K562 (cell line): ENCODE data around the gene HIVEP3. TPM values are rescaled to one million over a fixed set of nuclear protein-coding genes. Genes with fewer than 3 reads are reported as not detected.

Source experiments
- ATAC-seq: fragments of 200-7000 bp; cut with Tn5 transposase; 3 replicates; pipeline ENCODE4 v1.9.1; 2020; ENCODE audit warnings: moderate library complexity
- BruUV-seq: library from RNA; stranded (reverse); fragments of 400-500 nt; replicated peaks from 2 replicates; lab custom pipeline; 2021; lab: Mats Ljungman, UMichigan
- CTCF ChIA-PET: fragments of 300-600 bp; formaldehyde crosslinking; extraction: SDS; loops from one replicate; lab custom pipeline; 2021; ENCODE audit warnings: low intra/inter-chr PET ratio; lab: Yijun Ruan, JAX
- POLR2A ChIA-PET: fragments of 300-600, 350-650 bp; sonication (Branson Sonifier 250); formaldehyde crosslinking; extraction: SDS; loops from one replicate; lab custom pipeline; 2021; ENCODE audit warnings: antibody characterized with exemption, inconsistent platforms; lab: Yijun Ruan, JAX
- DNase-seq, 4 experiments: peaks; one replicate each; pipeline versions ENCODE4 v3.0.0 to v3.0.0-alpha.2; 2011 to 2018; ENCODE audit warnings: low spot score in 3 of 4, mixed read lengths in 3 of 4; ENCODE audit errors: extremely low read depth in 1 of 4
- FAIRE-seq: peaks from 2 replicates; lab custom pipeline; 2011; peaks lifted over from hg19 to GRCh38; lab: Jason Lieb, UNC
- H2AFZ ChIP-seq: 2 replicates; pipeline ENCODE4 v1.6.0; 2011; ENCODE audit warnings: low read depth, low read length, control low read depth, inconsistent platforms
- H3K27ac ChIP-seq: fragments of 200-600 bp; 3 replicates; pipeline ENCODE4 v1.8.0; 2011; ENCODE audit warnings: low read depth, mild to moderate bottlenecking, control low read depth, inconsistent platforms, low read length, moderate library complexity, mixed read lengths; ENCODE audit errors: extremely low read depth
- H3K27me3 ChIP-seq, 2 experiments: fragments of 300-600 bp in 1 of 2; 2 replicates in 1 of 2; 3 replicates in 1 of 2; pipeline versions ENCODE4 v1.6.0 to v1.8.0; 2011; ENCODE audit warnings: inconsistent platforms in 2 of 2, low read length in 2 of 2, mild to moderate bottlenecking in 1 of 2, mixed read lengths in 1 of 2, moderate library complexity in 1 of 2; ENCODE audit not compliant: control insufficient read depth in 2 of 2, insufficient read depth in 2 of 2
- H3K36me3 ChIP-seq: fragments of 300-600 bp; 3 replicates; pipeline ENCODE4 v1.8.0; 2011; ENCODE audit warnings: mild to moderate bottlenecking, low read length, inconsistent platforms; ENCODE audit not compliant: control insufficient read depth, insufficient read depth
- H3K4me1 ChIP-seq, 2 experiments: fragments of 200-600 bp in 1 of 2; replicated peaks in 1 of 2; 2 replicates in 1 of 2; 3 replicates in 1 of 2; pipeline versions ENCODE4 v1.5.1 to v1.8.0; 2011; ENCODE audit warnings: inconsistent platforms in 2 of 2, low read length in 2 of 2, mild to moderate bottlenecking in 1 of 2, mixed read lengths in 1 of 2, moderate library complexity in 1 of 2; ENCODE audit not compliant: control insufficient read depth in 2 of 2, insufficient read depth in 2 of 2
- H3K4me2 ChIP-seq: 2 replicates; pipeline ENCODE4 v1.6.1; 2011; ENCODE audit warnings: low read length, control low read depth, inconsistent platforms, mixed read lengths; ENCODE audit not compliant: insufficient read depth
- H3K4me3 ChIP-seq: fragments of 200-600 bp; sonication (generic), shearing (Covaris generic); 2 replicates; pipeline ENCODE4 v1.5.1; 2016; ENCODE audit warnings: control low read depth, inconsistent platforms
- H3K79me2 ChIP-seq: fragments of 200-600 bp; 3 replicates; pipeline ENCODE4 v1.8.0; 2011; ENCODE audit warnings: low read length, inconsistent platforms; ENCODE audit not compliant: control insufficient read depth, insufficient read depth
- H3K9ac ChIP-seq, 2 experiments: 2 replicates each; pipeline versions ENCODE4 v1.6.0 to v1.6.1; 2011; ENCODE audit warnings: low read depth in 2 of 2, low read length in 2 of 2, control low read depth in 1 of 2, inconsistent platforms in 1 of 2, mild to moderate bottlenecking in 1 of 2, mixed read lengths in 1 of 2; ENCODE audit not compliant: insufficient read depth in 1 of 2
- H3K9me1 ChIP-seq: one replicate; pipeline ENCODE4 v1.6.0; 2011; ENCODE audit warnings: inconsistent platforms, mild to moderate bottlenecking, low read length, moderate library complexity; ENCODE audit not compliant: control insufficient read depth, insufficient read depth
- H3K9me3 ChIP-seq: replicated peaks from 2 replicates; pipeline ENCODE4 v1.5.1; 2011; ENCODE audit warnings: low read depth, low read length, inconsistent platforms; ENCODE audit not compliant: control insufficient read depth, insufficient read depth
- H4K20me1 ChIP-seq: replicated peaks from 2 replicates; pipeline ENCODE4 v1.6.1; 2011; ENCODE audit warnings: low read length, inconsistent platforms, mixed read lengths; ENCODE audit not compliant: control insufficient read depth, insufficient read depth
- BCLAF1 ChIP-seq, 2 experiments: fragments of 450-650 bp in 1 of 2; IDR thresholded peaks; 2 replicates each; pipeline ENCODE4 v1.6.1; 2011 to 2017; ENCODE audit warnings: low read depth in 2 of 2, antibody characterized with exemption in 1 of 2, borderline replicate concordance in 1 of 2, low read length in 1 of 2, mild to moderate bottlenecking in 1 of 2, mixed read lengths in 1 of 2; ENCODE audit not compliant: control insufficient read depth in 1 of 2
- CBX3 ChIP-seq, 2 experiments: IDR thresholded peaks; 1 replicate in 1 of 2; 2 replicates in 1 of 2; pipeline ENCODE4 v1.6.1; 2012; ENCODE audit warnings: inconsistent platforms in 2 of 2, low read length in 2 of 2, borderline replicate concordance in 1 of 2, control low read depth in 1 of 2
- CCNT2 ChIP-seq: IDR thresholded peaks from 2 replicates; pipeline ENCODE4 v1.6.1; 2011; ENCODE audit warnings: borderline replicate concordance, low read depth, mild to moderate bottlenecking, moderate library complexity, mixed read lengths, low read length; ENCODE audit not compliant: insufficient read length; ENCODE audit errors: extremely low read depth
- FOXP1 ChIP-seq: sonication (generic); formaldehyde crosslinking; IDR thresholded peaks from 2 replicates; pipeline ENCODE4 v1.8.0; 2022; ENCODE audit warnings: mild to moderate bottlenecking, missing genetic modification reagents
- GABPA ChIP-seq: fragments of 200-800 bp; sonication (Bioruptor generic); conservative IDR thresholded peaks from 2 replicates; pipeline ENCODE4 v1.6.1; 2016; ENCODE audit warnings: low read depth, missing genetic modification characterization, missing compliant biosample characterization
- STAT5B ChIP-seq: fragments of 250-450 bp; sonication (Bioruptor Pico); IDR thresholded peaks from 2 replicates; pipeline ENCODE4 v1.8.0; 2021; ENCODE audit warnings: mild to moderate bottlenecking, inconsistent platforms
- ZBTB7A ChIP-seq: IDR thresholded peaks from 2 replicates; pipeline ENCODE4 v1.6.1; 2011; ENCODE audit warnings: low read depth, mild to moderate bottlenecking, low read length, moderate library complexity, borderline replicate concordance; ENCODE audit not compliant: control insufficient read depth
- ZNF668 ChIP-seq: fragments of 250-450 bp; sonication (Bioruptor Pico); IDR thresholded peaks from 2 replicates; pipeline ENCODE4 v1.8.0; 2022; ENCODE audit warnings: mild to moderate bottlenecking, inconsistent platforms
- ZNF830 ChIP-seq: fragments of 250-450 bp; sonication (Bioruptor Pico); IDR thresholded peaks from 2 replicates; pipeline ENCODE4 v1.5.0; 2021; ENCODE audit warnings: mild to moderate bottlenecking
- WGBS: fragments of 100-300 bp; shearing (Covaris generic); methylation state at CpG from one replicate; pipeline ENCODE4 v1.1.6; 2016; ENCODE audit warnings: low coverage, mixed read lengths; ENCODE audit not compliant: insufficient coverage; ENCODE audit errors: missing lambda C conversion rate; 5-methylcytosine and 5-hydroxymethylcytosine counted together
- in situ Hi-C: fragments of 300-500 bp; cut with MboI; formaldehyde crosslinking; loops from 4 replicates; pipeline ENCODE4 v1.15.0; 2018; ENCODE audit warnings: inconsistent platforms, mixed read lengths
- intact Hi-C: fragments of 100-400 bp; cut with micrococcal nuclease; formaldehyde crosslinking; loops from 2 replicates; pipeline ENCODE4 v1.14.2; 2022
- polyA plus RNA-seq, 8 experiments: library from polyadenylated mRNA; depleted of rRNA in 4 of 8; stranded (reverse) in 5 of 8; unstranded in 3 of 8; fragments of >200 nt; fragmentation: Nextera tagmentation in 2 of 8; fragmentation: Illumina TruSeq in 1 of 8; extraction: Ambion mirVana in 2 of 8; extraction: Trizol in 1 of 8; gene quantifications; 2 replicates each; pipeline versions ENCODE4 v1.2.1 to v1.2.3, GENCODE V29; 2011 to 2014; ENCODE audit warnings: inconsistent platforms in 1 of 8, missing spikeins in 1 of 8
- total RNA-seq, 7 experiments: library from RNA; depleted of rRNA in 6 of 7; stranded (reverse); fragments of >200 nt in 6 of 7; fragmentation: Illumina TruSeq in 2 of 7; extraction: Trizol in 2 of 7; gene quantifications; 2 replicates each; pipeline versions ENCODE4 v1.2.1 to v1.2.3, GENCODE V29; 2011 to 2021; ENCODE audit warnings: low replicate concordance in 1 of 7

Gene HIVEP3
- total and polyA plus RNA-seq, 9 of the 15 experiments (the other 6 are each of a cell fraction or from before 2014, with no cell fraction given): 0.09 to 0.58 (median 0.34) TPM; not detected in 1

GRCh38 chr1:41762251-41762650 lies 156.5 kb downstream of the HIVEP3 start:
- peaks cover 3% of the 10 kb centered on the region; the same call in 1 of the 2 replicates for H4K20me1 ChIP-seq
- in situ Hi-C loops (no loop called here), intact Hi-C loops (no loop called here)
- BruUV-seq: no TSS peak
- H3K9ac ChIP-seq: no peak overlapping the region
- ChIA-PET POLR2A (interaction anchor here (0.6 kb wide), 1 partner anchor 9 kb away, joined by 3 read pairs; no protein-coding TSS in a partner anchor), CTCF (no interaction called here)
- H3K79me2 ChIP-seq: no peaks in the 10 kb centered on the region
- H3K9me1 ChIP-seq: no peaks in the 10 kb centered on the region
- no peak overlapping the region for H3K4me2 ChIP-seq
- no peaks in the 10 kb centered on the region for H3K36me3 ChIP-seq
- 0% methylated on average over 4 of the region's 4 CpGs for WGBS
- no peak for FAIRE-seq
- H3K27me3 ChIP-seq: peaks cover 0 to 15% of the 10 kb centered on the region in 2 experiments; a peak in 2 of 5 replicates
- TF ChIP-seq CCNT2: no peak
- TF ChIP-seq FOXP1 (CRISPR knock-in tag): no peak
- TF ChIP-seq GABPA: no peak
- no peak for TF ChIP-seq BCLAF1 (IDR thresholded peaks at IDR 0.05; ENCODE audit: borderline replicate concordance in 1 of 2, control insufficient read depth in 1 of 2, low read depth in 2 of 2, low read length in 1 of 2)
- no peak for TF ChIP-seq ZNF830 (CRISPR knock-in tag)
- TF ChIP-seq ZBTB7A: no peak
- TF ChIP-seq CBX3 (IDR thresholded peaks at IDR 0.05; ENCODE audit: borderline replicate concordance in 1 of 2, low read length in 2 of 2): no peak
- TF ChIP-seq STAT5B (CRISPR knock-in tag): no peak
- no peak for TF ChIP-seq ZNF668 (CRISPR knock-in tag)
- no peak overlapping the region for H3K4me3 ChIP-seq
- H3K4me1 ChIP-seq: no peaks in the 10 kb centered on the region
- H2AFZ ChIP-seq: no peak overlapping the region
- no peaks in the 10 kb centered on the region; the same call in 1 of the 2 replicates for H3K9me3 ChIP-seq
- no peak for DNase-seq
- no peak overlapping the region for H3K27ac ChIP-seq
- ATAC-seq: no peak
